ENCODE results near the gene GDF2. TPM values are rescaled to one million over a fixed set of nuclear protein-coding genes. Genes with fewer than 3 reads are reported as not detected.

The GDF2 gene
- polyA plus RNA-seq, 4 donors = not detected

DNA sequence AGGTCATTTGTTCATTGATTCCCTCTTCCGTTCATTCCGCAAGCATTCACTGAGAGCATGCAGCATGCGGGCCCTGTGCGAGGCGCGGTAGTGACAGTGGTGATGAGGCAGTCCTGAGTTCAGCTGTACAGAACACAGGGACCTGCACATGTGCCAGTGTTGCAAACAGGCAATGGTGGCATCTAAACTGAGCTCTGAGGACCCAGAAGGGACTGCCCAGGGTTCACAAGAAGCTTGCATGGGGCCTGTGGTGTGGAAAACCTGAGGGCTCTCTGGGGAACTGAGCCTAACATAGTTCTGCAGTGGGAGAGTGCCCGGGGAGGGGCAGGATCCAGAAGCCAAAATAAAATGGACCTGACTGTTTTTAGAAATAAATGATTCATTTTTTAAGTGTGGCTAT lies 48.6 kb downstream of the GDF2 start:
- DNase-seq = no peak
- WGBS, 3 donors = 92 to 95% (median 92%) methylated on average over 7 of the region's 7 CpGs

DNA sequence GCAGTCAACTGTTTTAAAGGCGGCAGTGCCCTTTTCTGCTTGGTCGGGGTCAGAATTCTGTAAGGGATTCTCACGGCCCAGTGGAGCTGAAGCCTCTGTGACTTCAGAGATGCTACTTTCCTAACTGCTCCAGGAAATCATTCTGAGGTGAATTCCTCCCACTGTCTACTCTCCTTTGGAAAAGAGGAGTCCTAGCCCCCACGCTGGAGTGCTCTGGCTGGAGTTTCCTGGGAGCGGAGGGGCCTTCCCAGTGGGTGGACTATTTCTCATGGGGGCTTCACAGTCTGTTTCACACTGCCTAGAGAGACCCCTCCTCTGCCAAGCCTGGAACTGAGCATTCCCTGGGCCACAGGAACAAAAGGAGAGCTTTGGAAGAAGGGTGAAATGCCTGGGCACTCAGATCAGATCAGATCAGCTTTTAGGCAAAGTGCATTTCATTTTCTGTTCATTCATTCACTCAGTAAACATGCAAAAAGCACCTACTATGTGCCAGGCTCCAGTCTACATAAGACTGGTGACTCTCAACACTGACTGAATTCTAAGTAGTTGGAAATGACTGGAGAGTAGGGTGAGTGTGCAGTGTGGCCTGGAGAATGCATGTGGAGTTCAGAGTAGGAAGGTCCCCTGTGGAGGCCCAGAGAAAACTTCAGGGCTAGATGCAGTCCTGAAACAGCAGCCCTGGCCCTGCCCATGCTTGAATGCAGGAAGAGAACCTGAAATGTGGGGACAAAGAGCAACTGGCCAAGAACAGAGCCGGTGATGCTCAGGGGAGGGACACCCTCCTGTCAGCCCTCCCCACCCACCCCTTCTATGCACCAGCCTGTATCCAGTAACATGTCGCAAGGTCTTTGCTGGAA lies 49.6 kb downstream of the GDF2 start:
- WGBS, 3 donors = 82 to 85% (median 83%) methylated on average over 7 of the region's 7 CpGs
- Histone ChIP-seq H3K9me3 (ENCODE audit: control insufficient read depth in 2 of 2, insufficient read depth in 1 of 2, low read depth in 1 of 2, low read length in 1 of 2) (no peaks in the 10 kb centered on the region), H3K36me3 (ENCODE audit: control insufficient read depth in 3 of 3, insufficient read depth in 2 of 3, low read depth in 1 of 3, low read length in 3 of 3) (peaks cover 0 to 23% (median 0%) of the 10 kb centered on the region in 3 donors), H3K4me1 (ENCODE audit: control insufficient read depth in 3 of 3, insufficient read depth in 2 of 3, low read depth in 1 of 3, low read length in 2 of 3) (peaks cover 0 to 5% (median 0%) of the 10 kb centered on the region in 3 donors), H3K27ac (ENCODE audit: low read depth in 1 of 3, low read length in 2 of 3) (no peak overlapping the region), H3K4me3 (ENCODE audit: low read depth in 1 of 3, low read length in 3 of 3) (no peak overlapping the region), H3K27me3 (ENCODE audit: control insufficient read depth in 3 of 3, insufficient read depth in 3 of 3, low read length in 3 of 3) (peaks cover 0 to 2% (median 0%) of the 10 kb centered on the region in 3 donors)
- DNase-seq (no peak), FAIRE-seq (no peak)

More for the DNA sequence above, 48.6 kb downstream of the GDF2 start:
- Histone ChIP-seq H3K4me3 (ENCODE audit: low read depth in 1 of 3, low read length in 3 of 3) (no peak overlapping the region), H3K4me1 (ENCODE audit: control insufficient read depth in 3 of 3, insufficient read depth in 2 of 3, low read depth in 1 of 3, low read length in 2 of 3) (no peaks in the 10 kb centered on the region), H3K27ac (ENCODE audit: low read depth in 1 of 3, low read length in 2 of 3) (no peak overlapping the region), H3K9me3 (ENCODE audit: control insufficient read depth in 2 of 2, insufficient read depth in 1 of 2, low read depth in 1 of 2, low read length in 1 of 2) (no peaks in the 10 kb centered on the region), H3K27me3 (ENCODE audit: control insufficient read depth in 3 of 3, insufficient read depth in 3 of 3, low read length in 3 of 3) (no peaks in the 10 kb centered on the region), H3K36me3 (ENCODE audit: control insufficient read depth in 3 of 3, insufficient read depth in 2 of 3, low read depth in 1 of 3, low read length in 3 of 3) (peaks cover 0 to 26% (median 0%) of the 10 kb centered on the region in 3 donors)
- FAIRE-seq = no peak

DNA sequence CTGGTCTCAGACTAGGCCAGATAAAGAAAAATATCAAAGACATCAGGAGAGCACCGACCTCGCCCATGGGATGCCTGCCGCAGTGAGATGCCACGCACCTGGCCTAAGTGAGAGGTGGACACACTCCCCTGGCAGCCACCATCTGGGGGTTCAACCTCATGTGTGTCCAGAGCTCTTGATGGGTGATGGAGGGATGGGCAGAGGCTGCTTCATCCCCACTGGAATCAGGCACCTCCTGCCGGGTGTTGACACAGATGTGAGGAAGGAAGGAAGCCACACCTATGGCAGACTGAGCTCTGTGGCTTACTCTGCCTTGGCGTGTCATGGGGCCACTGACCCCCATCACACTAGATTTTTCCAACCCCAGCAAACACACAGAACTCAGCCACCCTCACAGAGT lies 50.5 kb downstream of the GDF2 start:
- Histone ChIP-seq H3K9me3 (ENCODE audit: control insufficient read depth in 2 of 2, insufficient read depth in 1 of 2, low read depth in 1 of 2, low read length in 1 of 2) (no peaks in the 10 kb centered on the region), H3K4me1 (ENCODE audit: control insufficient read depth in 3 of 3, insufficient read depth in 2 of 3, low read depth in 1 of 3, low read length in 2 of 3) (peaks cover 0 to 13% (median 0%) of the 10 kb centered on the region in 3 donors), H3K36me3 (ENCODE audit: control insufficient read depth in 3 of 3, insufficient read depth in 2 of 3, low read depth in 1 of 3, low read length in 3 of 3) (peaks cover 0 to 17% (median 0%) of the 10 kb centered on the region in 3 donors), H3K27ac (ENCODE audit: low read depth in 1 of 3, low read length in 2 of 3) (no peak overlapping the region), H3K4me3 (ENCODE audit: low read depth in 1 of 3, low read length in 3 of 3) (no peak overlapping the region), H3K27me3 (ENCODE audit: control insufficient read depth in 3 of 3, insufficient read depth in 3 of 3, low read length in 3 of 3) (peaks cover 0 to 2% (median 0%) of the 10 kb centered on the region in 3 donors)
- WGBS, 3 donors = 78 to 84% (median 84%) methylated on average over 6 of the region's 6 CpGs
- DNase-seq (no peak), FAIRE-seq (no peak)

DNA sequence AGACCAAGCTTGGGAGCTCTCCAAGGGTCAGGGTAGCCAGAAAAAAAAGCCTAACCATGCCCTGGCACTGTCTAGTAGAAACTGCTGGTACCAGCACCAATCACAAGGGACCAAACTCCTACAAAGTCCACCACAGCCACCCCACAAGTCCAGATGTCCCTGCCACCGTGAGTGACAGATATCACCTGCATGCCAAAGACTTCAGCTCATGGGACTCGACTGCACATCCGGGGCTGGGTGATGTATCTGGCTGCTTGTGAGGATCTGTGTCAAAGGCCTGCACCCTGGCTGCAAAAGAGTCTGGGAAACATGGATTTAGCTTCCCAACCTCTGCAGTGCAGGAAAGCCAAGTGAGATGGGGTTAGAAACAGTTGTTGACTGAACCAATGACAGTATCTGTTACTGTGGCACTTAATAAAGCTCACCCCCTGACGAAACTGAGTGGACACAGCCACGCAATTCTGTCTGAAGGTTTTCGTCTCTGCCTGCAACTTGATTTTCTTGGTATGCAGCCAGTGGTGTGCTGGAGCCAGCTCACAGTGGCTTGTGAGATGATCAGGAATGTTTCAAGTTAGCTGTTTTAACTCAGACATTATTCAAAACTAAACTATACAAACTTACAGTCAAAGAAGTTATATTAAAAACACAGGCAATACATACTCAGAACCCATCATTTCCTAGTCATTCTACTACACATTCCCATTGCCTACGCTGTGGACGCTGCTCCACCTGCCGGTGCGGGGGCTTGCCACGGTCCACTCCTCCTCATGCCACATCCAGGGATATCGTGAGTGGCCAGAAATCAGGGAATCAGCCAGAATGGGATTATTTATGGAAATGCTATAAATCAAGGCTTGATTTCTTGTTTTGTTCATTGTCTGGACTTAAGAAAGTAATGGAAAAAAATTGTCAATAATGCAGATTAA lies 52.6 kb downstream of the GDF2 start:
- no peak for FAIRE-seq

DNA sequence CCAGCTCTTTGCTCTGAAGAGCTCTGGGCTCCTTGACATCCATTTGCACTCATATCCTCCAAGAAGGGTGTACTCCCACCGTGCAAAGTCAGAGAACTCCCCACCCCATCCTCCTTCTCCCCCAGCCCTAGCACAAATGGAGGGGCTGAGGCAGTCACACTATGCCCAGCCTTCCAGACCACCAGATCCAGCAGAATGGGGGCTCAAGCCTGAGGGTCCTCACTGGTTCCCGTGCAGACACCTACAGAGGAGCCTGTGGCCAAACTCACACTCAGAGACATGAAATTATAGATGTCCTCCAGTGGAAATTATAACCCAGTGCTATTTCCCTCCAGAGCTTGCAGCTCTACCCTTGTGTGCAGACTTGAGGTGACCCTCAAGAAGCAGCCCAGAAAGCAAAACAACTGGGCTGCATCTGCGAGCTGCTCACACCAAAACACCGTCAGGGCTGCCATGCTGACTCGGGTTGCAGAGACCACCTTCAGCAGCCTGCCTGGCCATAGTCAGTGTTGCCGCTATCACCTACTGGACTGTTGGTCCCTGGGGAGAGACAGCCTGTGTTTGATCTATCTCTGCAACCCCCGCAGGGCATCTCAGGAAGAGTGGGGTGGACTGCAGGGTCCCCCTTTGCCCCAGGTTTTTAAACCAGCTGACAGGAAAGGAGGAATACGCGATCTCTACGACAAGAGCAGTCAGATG lies 54.4 kb downstream of the GDF2 start:
- Histone ChIP-seq H3K36me3 (ENCODE audit: control insufficient read depth in 3 of 3, insufficient read depth in 2 of 3, low read depth in 1 of 3, low read length in 3 of 3) (peaks cover 0 to 3% (median 0%) of the 10 kb centered on the region in 3 donors), H3K9me3 (ENCODE audit: control insufficient read depth in 2 of 2, insufficient read depth in 1 of 2, low read depth in 1 of 2, low read length in 1 of 2) (no peaks in the 10 kb centered on the region), H3K4me3 (ENCODE audit: low read depth in 1 of 3, low read length in 3 of 3) (no peak overlapping the region), H3K27me3 (ENCODE audit: control insufficient read depth in 3 of 3, insufficient read depth in 3 of 3, low read length in 3 of 3) (peaks cover 0 to 2% (median 0%) of the 10 kb centered on the region in 3 donors), H3K4me1 (ENCODE audit: control insufficient read depth in 3 of 3, insufficient read depth in 2 of 3, low read depth in 1 of 3, low read length in 2 of 3) (peaks cover 0 to 37% (median 4%) of the 10 kb centered on the region in 3 donors), H3K27ac (ENCODE audit: low read depth in 1 of 3, low read length in 2 of 3) (no peak overlapping the region)
- FAIRE-seq (no peak), DNase-seq (no peak)
- 70 to 76% (median 72%) methylated on average over 10 of the region's 10 CpGs for WGBS, 3 donors

More for the DNA sequence above, 52.6 kb downstream of the GDF2 start:
- Histone ChIP-seq H3K36me3 (ENCODE audit: control insufficient read depth in 3 of 3, insufficient read depth in 2 of 3, low read depth in 1 of 3, low read length in 3 of 3) (peaks cover 0 to 5% (median 0%) of the 10 kb centered on the region in 3 donors), H3K4me1 (ENCODE audit: control insufficient read depth in 3 of 3, insufficient read depth in 2 of 3, low read depth in 1 of 3, low read length in 2 of 3) (peaks cover 0 to 21% (median 0%) of the 10 kb centered on the region in 3 donors), H3K4me3 (ENCODE audit: low read depth in 1 of 3, low read length in 3 of 3) (no peak overlapping the region), H3K27ac (ENCODE audit: low read depth in 1 of 3, low read length in 2 of 3) (no peak overlapping the region), H3K9me3 (ENCODE audit: control insufficient read depth in 2 of 2, insufficient read depth in 1 of 2, low read depth in 1 of 2, low read length in 1 of 2) (no peaks in the 10 kb centered on the region), H3K27me3 (ENCODE audit: control insufficient read depth in 3 of 3, insufficient read depth in 3 of 3, low read length in 3 of 3) (peaks cover 0 to 2% (median 0%) of the 10 kb centered on the region in 3 donors)
- WGBS, 3 donors = 70 to 92% (median 81%) methylated on average over 12 of the region's 12 CpGs
- no peak for DNase-seq

Other genes starting within 250 kb of the GDF2 start
- 1 to 10 TPM in 1 of 4 donors, under 1 TPM in 1, not detected in 2; 0.63 to 1.6 TPM for gene GDF10, start 22.3 kb upstream of the GDF2 start, polyA plus RNA-seq
- under 1 TPM in 2 of 4 donors, not detected in 2; 0.01 to 0.03 TPM for gene RBP3, start 25.9 kb downstream of the GDF2 start, polyA plus RNA-seq
- 10 to 100 TPM in 2 of 4 donors, 1 to 10 TPM in 2; 2.7 to 40.0 (median 12.2) TPM for gene ZNF488, start 61.8 kb downstream of the GDF2 start, polyA plus RNA-seq
- 1 to 10 TPM in 1 of 4 donors, under 1 TPM in 3; 0.07 to 3.4 (median 0.45) TPM for gene ANXA8, start 161.7 kb downstream of the GDF2 start, polyA plus RNA-seq
- gene FAM25G, start 169.2 kb downstream of the GDF2 start, polyA plus RNA-seq = 100 to 1,000 TPM in 1 of 4 donors, 10 to 100 TPM in 1, not detected in 2; 46.7 to 272 TPM
- 10 to 100 TPM; 12.3 to 81.2 (median 29.9) TPM for gene AGAP9, start 201.2 kb downstream of the GDF2 start, polyA plus RNA-seq

All from small intestine (tissue), 7 donors.